NCI-H1436 treated with DMSO at 0.1 percent for 48 hours (cell line): ENCODE results near the gene NRK.
"Not testable (repeated sequence)": the region's sequence is repeated elsewhere in the genome, so short reads cannot be mapped to it uniquely, and the experiment has no call there.

Experiments
- DNase-seq: peaks from one replicate; lab custom pipeline; 2025; lab: John Stamatoyannopoulos, UW

The NRK gene, protein sequence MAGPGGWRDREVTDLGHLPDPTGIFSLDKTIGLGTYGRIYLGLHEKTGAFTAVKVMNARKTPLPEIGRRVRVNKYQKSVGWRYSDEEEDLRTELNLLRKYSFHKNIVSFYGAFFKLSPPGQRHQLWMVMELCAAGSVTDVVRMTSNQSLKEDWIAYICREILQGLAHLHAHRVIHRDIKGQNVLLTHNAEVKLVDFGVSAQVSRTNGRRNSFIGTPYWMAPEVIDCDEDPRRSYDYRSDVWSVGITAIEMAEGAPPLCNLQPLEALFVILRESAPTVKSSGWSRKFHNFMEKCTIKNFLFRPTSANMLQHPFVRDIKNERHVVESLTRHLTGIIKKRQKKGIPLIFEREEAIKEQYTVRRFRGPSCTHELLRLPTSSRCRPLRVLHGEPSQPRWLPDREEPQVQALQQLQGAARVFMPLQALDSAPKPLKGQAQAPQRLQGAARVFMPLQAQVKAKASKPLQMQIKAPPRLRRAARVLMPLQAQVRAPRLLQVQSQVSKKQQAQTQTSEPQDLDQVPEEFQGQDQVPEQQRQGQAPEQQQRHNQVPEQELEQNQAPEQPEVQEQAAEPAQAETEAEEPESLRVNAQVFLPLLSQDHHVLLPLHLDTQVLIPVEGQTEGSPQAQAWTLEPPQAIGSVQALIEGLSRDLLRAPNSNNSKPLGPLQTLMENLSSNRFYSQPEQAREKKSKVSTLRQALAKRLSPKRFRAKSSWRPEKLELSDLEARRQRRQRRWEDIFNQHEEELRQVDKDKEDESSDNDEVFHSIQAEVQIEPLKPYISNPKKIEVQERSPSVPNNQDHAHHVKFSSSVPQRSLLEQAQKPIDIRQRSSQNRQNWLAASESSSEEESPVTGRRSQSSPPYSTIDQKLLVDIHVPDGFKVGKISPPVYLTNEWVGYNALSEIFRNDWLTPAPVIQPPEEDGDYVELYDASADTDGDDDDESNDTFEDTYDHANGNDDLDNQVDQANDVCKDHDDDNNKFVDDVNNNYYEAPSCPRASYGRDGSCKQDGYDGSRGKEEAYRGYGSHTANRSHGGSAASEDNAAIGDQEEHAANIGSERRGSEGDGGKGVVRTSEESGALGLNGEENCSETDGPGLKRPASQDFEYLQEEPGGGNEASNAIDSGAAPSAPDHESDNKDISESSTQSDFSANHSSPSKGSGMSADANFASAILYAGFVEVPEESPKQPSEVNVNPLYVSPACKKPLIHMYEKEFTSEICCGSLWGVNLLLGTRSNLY (N-terminal part only)

DNA sequence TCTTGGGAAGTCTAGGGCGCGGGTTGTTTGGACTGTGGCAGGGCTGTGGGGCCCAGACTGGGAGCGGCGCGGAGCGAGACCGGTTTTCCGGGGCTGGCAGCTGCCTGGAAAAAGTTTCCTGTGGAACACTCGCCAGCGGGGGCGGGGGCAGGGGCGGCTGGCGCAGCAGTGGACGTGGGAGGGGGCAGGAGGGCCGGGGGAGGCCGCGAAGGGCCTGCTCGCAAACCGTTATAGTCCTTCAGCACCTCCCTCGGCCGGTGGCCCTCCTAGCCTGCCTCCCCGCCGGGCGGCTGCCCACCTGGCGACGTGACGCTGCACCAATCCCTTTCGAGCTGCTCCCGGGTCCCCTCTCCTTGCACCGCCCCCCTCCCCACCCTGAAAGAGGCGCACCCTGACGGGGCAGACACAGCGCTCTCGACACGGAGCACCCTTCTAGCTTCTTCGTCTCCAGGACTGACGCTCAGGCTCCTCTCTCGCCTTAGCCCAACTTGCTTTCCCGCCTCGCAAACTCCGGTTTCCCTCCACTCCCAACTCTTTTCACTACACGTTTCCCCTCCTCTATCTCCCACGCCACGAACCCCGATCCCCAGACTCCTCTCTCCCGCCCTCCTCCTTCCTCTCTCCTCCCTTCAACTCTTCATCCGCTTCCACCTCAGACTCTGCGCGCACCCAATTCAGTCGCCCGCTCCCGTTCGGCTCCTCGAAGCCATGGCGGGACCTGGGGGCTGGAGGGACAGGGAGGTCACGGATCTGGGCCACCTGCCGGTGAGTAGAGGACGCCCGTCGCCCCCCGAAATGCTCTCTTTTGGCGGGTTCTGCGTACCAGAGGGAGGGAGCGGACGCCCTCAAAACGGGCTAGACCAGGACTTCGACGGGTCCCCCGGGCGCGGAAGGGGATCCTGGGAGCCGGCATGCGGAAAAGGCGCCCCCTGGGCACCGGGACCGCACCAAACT, at the start of gene NRK:
Gene NRK, plus strand, starts transcription at position 402 of the 954 bp plus-strand sequence. Its CDS starts 307 bp downstream, at position 709.
- DNase-seq, result no peak

DNA sequence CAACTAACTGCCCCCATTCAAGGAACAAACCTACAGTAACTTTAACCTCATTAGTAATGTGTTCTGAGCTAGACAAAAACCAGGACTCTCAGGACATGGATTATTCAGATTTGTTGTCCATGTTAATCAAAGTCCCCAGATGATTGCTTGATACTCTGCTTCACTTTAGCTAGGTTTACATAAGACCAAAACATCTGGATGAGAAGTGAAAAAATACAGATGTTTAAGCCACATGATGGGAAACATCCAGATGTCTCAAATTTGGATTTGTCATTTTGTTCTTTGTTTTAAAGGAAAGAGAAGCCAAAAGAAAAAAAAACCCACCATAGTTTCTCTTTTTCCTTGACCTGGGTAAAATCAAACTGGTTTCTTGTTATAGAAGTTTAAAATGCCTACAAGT, 48.5 kb upstream of the NRK start:
- no peak for DNase-seq

DNA sequence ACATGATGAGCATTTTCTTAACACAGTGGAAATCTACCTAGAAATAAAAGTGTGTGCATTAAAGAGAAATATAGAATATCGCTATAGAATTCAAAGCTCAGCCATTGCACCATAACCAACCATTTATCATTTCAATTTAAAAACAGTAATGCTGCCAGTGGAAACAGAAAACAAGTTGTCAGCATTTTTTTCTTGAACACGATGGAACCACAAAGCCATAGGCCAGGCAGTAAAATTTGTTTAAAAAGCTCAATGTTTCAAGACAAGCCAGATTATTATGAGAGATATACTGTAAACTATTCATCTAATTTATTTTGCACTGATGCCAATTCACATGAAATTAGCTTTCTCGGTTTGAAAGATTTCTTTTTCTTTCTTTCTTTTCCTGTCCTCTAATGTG, 46.7 kb upstream of the NRK start:
- DNase-seq, result no peak

DNA sequence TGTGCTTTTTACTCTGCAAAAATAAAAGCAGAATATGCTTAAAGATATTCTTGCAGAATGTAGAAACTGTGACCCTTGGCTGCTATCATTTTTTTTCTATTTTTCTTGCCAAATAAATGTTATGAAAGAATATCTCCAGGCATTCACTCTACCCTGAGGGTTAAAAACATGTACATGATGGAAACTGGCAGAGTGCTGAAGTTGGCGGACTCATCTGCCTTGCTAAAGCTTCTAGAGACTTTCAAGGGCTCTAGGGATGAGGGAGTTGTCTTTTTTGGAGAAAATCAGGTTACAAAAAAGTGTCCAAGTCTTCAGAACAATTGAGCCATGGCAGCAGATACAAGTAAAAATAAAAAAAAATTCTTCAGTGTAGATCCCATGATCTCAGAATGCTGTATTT, 40.5 kb upstream of the NRK start:
- DNase-seq, result no peak

DNA sequence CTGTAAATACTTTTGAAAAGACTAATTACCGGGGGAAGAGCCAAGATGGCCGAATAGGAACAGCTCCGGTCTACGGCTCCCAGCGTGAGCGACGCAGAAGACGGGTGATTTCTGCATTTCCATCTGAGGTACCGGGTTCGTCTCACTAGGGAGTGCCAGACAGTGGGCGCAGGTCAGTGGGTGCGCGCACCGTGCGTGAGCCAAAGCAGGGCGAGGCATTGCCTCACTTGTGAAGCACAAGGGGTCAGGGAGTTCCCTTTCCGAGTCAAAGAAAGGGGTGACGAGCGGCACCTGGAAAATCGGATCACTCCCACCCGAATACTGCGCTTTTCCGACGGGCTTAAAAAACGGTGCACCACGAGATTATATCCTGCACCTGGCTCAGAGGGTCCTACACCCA, 25.5 kb upstream of the NRK start:
- DNase-seq, result not testable (repeated sequence)

DNA sequence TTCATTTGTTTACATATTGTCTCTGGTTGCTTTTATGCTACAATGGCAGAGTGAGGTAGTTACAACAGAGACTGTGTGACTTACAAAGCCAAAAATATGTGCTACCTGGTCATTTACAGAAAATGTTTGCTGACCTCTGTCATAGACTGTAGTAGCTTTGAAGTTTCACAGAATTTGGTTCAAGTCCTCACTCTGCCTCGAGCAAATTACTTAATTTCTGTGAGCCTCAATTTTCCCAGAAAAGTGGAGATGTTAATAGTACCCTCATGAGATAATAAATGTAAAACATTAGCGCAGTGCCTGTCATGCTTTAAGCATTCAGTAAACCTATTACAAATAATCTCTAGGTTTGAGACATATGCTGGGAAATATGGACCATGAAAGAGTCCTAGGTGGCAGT, 18.4 kb upstream of the NRK start:
- no peak for DNase-seq

DNA sequence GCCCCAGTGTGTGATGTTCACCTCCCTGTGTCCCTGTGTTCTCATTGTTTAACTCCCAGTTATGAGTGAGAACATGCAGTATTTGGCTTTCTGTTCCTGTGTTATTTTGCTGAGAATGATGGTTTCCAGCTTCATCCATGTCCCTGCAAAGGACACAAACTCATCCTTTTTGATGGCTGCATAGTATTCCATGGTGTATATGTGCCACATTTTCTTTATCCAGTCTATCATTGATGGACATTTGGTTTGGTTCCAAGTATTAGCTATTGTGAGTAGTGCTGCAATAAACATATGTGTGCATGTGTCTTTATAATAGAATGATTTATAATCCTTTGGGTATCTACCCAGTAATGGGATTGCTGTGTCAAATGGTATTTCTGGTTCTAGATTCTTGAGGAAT, 16.7 kb upstream of the NRK start:
- not testable (repeated sequence) for DNase-seq

DNA sequence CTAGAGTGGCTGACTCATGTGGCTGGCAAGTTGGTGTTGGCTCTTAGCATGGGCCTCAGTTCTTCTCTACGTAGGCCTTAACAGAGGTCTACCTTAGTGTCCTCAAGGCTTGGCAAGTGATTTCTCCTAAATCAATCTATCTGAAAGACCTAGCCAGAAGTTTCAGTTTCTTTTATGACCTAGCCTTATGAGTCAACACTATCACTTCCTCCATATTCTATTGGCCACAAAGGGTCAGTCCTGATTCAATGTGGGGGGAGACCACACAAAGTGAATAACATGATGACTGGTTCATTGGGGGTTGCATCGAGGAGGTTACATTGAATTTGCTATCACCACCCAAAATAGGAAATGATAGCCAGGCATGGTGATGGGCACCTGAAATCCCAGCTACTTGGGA, 5.8 kb upstream of the NRK start:
- DNase-seq, result no peak

DNA sequence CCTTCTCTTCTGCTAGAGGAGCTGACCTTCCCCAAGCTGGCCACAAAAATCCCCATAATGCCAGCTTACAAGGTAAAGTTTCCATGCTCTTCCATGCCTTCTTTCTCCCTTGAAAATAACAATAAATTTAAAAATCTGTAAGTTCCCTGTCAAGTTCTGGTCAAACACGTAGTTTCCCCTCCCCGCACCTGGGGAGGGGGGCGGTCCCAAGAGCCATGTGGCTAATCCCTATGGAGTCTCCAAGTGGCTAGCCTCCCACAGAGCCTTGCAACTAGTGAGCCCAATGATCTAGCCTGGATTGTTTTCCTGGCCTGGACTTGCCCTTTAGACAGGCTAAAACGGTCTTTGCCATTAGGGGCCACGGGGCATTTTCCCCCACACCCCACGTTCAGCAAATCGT, 2.1 kb upstream of the NRK start:
- DNase-seq, result no peak

DNA sequence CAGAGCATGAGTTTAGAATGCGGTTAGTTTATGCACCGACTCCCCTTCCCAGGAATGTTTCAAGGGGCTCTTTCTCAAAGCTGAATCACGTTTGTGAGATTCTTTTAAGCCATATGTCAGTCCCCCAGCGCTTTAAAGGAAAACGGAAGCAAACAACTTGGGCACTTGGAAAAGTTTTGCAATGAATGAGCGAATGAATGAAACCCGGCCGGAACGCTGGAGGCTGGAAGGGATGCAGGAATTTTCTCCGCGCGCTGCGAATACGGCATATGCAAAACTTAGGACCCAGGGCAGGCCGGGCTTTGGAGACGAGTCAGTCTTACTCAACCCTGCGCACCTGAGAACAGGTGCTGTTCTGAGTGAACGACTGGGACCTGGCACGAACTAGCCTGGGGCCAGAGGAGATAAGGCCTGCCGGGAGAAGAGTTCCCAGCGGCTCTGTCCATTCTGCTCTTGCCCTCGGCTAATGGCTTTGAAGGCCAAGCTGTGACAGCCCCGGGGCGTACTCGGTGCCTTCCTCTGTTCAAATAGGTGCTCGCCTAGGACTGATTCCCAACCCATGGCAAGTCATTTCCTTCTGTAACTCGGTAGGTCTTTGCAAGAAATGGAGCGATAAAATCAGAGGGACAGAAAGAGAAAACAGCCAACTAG, 743 bp upstream of the NRK start:
- DNase-seq, result no peak

DNA sequence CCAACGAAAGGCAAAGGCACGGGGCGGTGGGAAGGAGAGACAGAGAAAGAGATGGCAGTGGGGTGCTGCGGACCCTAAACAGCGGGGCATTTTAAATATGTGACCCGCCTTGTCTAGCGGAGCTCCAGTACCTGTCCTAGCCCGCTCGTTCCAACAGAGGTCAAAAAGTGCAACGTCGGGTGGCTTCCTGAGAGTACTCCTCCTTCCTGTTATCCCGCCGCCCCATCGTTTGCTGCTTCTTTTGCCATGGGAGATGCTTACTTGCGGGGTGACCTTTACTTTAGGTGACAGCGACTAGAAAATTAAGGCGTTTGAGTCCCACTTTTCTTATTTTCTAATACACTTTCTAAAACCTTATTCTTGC, 735 bp downstream of the NRK start:
- DNase-seq, result no peak

DNA sequence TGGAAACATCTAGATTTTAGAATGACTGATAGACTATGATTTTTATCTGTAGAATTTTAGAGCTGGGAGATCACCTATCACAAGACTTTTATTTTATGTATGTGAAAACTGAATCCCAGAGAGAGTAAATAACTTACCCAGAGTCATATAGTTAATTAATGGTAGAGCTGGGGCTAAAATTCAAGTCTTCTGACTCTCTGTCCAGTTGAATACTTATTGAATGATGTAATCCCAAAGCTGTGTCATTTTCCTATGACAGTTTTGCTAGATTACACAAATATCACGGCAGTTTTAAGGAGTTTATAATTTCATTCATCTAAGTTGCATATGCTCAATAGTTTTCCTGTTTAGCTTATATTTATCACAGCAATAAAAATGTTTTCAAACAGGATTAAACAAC, 6.7 kb downstream of the NRK start:
- no peak for DNase-seq

DNA sequence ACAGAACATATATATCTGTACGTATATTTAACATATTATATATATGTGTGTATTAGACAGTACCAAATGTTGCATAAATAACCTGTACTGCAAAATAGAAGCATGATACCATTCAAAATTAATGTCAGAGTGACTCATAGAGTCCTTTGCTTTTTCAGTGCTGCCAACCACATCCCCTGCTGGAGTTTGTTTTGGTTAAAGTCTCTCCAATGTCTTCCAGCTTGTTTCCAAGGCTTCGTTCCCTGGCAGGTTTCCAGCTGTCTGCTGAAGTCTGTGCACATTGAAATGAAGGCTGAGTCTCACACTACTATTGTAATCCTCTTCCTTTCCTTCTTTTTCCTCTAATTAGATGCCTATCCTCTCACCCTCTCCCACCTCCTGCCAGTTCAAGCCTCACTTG, 14.9 kb downstream of the NRK start:
- no peak for DNase-seq

DNA sequence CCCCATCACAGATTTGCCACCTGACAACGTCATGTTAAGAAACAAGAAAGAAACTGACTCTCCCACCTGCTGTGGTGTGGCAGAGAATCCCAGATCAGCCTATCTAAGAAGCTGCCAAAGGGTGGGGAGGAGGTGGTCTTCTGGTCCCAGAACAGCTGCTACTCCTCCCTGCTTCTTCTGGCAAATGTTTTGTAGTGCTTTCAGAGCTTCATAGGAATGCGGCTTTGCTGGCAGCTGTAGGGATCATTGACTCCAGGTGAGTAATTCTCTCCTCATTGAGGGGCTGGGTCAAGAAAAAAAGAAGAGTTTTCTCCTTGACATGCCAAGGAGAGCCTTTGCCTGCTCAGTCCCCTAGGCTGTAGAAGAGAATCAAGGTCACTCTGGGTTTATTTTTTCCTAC, 23.3 kb downstream of the NRK start:
- no peak for DNase-seq

DNA sequence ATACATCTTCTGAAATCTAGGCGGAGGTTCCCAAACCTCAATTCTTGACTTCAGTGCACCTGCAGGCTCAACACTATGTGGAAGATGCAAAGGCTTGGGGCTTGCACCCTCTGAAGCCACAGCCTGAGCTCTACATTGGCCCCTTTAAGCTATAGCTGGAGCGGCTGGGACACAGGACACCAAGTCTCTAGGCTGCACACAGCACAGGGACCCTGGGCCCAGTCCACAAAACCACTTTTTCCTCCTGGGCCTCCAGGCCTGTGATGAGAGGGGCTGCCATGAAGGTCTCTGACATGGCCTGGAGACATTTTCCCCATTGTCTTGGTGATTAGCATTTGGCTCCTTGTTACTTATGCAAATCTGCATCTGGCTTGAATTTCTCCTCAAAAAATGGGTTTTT, 27.8 kb downstream of the NRK start:
- not testable (repeated sequence) for DNase-seq

DNA sequence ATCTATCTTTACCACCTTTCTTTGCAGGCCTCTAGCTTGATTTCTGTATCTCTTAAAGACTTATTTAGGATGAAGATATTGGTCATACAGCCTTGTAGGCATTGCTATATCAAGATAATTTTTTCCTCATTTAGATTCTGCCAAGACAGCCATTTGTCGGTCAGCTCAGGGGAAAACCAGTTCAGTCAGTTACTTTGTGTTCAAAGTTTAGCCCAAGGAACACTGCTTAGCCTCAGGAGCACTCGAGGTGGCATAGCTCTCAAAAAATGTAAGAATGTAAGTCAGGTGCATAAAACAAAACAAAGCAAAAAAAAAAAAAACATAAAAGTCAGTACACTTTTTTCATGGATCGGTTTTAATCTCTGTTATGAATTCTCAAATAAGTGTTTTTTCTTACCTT, 43.4 kb downstream of the NRK start:
- DNase-seq, result no peak

DNA sequence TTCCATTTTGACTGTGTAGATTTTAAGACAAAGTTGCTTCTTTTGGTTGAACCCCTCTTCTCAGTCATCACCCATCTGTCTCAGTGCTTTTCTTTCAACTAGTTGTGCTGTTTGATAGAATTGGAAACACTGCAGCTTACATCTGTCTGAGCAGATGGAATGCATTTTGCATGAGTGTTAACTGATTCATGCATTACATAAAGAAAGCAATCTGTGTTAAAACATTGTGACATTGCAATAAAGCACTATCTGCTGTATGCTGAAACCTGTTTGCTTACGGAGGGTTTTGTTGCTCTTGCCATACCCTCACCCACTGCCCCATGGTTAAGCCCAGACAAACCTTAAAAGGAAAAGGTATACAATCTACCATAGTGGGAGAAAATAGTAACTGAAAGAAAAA, 47.4 kb downstream of the NRK start:
- no peak for DNase-seq

DNA sequence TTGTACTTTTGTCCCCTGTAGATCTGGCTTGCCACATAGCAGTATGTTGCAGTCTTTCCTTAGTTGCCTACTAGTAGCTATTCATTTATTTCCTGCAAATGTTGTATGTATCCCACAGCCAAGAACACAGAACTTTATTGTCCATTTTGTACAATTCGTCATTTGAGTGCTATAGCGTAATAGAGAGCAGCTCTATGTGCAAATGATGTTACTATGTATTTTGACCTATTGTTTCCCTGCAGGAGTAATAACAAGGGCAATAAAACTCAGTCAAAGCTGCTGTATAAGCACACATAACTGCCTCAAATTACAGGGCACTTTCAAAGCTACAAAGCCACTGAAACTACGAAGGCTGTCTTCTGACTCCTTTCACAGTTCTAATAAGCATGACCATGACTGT, 48.1 kb downstream of the NRK start:
- no peak for DNase-seq

DNA sequence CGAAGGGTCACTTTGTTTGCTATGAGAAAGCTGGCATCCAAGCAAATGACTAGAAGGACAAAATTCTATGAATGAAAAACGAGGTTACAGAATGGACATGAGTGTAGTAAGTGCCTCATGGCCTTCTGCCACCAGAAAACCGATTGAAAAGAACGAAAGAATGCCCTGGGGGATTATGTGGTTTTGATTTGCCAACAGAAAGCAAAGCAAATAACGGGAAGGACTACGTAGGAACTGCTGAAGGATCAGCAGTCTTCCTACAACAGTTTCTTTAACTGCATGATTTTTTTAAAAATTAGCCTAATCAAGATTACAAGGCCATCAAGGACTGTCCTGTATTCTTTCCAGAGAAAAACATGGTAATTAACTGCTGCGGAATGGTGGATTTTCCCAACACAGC, 50.6 kb downstream of the NRK start:
- DNase-seq, result no peak

DNA sequence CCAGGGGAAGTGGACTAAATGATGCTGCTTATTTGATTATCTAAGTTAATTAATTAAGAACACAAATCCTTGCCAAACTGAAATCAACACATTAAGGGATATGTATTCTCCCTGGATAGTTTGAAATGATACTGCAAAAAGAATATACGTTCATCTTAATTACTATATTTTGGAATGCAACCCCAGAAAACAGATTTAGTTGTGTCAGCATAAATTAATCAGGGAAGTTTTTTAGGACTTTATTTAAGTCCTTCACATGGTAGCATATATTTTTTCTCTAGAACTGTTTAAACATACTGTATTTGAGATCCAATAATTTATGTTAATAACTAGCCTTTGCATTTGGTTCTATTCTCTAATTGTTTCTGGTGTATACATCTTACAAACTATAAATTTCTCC, 52.5 kb downstream of the NRK start:
- DNase-seq, result no peak

DNA sequence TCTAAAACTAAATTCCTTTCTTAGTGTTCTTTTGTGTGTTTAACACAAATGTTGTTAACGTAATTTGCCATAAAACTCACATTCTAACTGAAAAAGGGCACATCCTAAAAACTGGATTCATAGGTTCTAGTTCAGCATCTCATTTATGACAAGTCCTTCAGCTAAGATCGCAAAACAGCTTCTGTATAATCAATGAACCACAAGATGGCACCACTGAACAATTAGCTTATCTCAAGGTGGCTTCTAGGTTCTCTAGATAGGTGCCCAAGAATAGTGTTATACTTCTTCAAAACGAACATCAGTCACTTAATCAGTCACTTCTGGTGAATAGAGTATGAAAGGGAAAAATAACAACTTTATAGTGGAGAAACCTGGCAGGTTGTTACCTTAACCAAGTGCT, 54.3 kb downstream of the NRK start:
- DNase-seq, result no peak
